ENCODE data around the gene TRPV3. TPM values are rescaled to one million over a fixed set of nuclear protein-coding genes. Genes with fewer than 3 reads are reported as not detected.

The TRPV3 gene
- total RNA-seq, 1 donor from 2014 or later, result 0.46 TPM

DNA sequence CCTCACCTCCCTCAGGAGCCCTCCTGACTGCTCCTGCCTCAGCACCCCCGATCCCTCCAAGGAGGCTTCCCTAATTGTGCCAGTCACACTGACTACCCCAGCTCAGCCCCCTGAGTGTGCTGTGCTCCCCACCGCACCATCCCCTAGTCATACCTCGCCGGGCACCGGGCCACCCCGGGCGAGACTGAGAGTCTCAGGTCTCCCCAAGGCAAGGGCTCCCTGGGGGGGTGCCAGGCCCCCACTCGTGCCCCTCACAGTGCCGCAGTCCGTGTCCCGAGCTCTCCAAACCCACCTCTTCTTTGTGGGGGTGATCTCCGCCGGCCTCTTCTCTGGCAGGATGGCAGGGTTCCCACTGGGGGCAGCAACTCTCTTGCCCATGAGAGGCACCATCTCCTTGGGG lies 3.2 kb downstream of the TRPV3 start:
- TF ChIP-seq, protein P1, sequence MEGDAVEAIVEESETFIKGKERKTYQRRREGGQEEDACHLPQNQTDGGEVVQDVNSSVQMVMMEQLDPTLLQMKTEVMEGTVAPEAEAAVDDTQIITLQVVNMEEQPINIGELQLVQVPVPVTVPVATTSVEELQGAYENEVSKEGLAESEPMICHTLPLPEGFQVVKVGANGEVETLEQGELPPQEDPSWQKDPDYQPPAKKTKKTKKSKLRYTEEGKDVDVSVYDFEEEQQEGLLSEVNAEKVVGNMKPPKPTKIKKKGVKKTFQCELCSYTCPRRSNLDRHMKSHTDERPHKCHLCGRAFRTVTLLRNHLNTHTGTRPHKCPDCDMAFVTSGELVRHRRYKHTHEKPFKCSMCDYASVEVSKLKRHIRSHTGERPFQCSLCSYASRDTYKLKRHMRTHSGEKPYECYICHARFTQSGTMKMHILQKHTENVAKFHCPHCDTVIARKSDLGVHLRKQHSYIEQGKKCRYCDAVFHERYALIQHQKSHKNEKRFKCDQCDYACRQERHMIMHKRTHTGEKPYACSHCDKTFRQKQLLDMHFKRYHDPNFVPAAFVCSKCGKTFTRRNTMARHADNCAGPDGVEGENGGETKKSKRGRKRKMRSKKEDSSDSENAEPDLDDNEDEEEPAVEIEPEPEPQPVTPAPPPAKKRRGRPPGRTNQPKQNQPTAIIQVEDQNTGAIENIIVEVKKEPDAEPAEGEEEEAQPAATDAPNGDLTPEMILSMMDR (conservative IDR thresholded peaks at IDR 0.05; ENCODE audit: low read depth, low read length), result no peak
- DNase-seq (ENCODE audit: low read depth), result no peak

DNA sequence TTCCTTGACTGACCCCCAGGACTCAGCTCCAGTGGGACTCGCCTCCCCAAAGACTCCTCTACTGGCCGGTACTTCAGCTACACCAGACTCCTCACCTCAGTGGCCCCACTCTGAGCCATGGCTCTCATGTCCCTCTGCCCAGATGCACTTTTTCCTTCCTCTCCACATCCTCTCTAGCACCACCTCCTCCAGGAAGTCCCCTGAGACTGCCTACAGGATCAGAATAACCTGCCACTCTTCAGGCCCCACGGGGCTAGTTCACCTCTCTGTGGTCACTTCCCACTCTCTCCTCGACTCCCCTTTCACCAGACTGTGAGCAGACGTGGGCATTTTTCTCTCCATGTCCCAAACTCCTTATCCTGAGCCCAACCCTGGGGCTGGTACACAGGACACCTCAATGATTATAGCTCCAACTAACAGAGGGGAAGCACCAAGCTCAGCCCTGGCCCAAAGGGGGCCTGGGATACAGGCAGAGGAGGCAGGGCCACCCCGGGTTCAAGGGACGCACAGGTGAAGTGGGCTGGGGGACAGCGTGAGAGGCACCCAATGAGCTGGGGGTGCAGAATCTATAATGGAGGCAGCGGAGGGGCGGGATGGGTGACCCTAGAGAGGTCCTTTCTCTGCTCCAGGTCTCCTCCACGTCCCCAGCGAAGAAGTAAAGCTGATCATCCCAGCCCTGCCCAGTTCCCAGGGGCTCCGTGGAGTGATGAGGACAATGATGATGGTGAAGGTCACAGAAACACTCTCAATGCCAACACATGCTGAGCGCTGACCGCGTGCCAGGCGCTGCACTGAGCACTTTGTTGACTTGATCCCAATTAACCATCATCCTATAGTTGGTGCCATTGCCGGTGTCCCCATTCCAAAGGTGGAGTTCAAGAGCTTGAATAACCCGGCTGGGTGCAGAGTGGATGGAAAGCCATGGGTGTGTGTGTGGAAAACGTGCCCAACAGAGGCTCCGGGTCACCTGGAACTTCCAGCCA lies 3.9 kb downstream of the TRPV3 start:
- DNase-seq (ENCODE audit: low read depth), result no peak
- TF ChIP-seq, protein P1 (conservative IDR thresholded peaks at IDR 0.05; ENCODE audit: low read depth, low read length), result no peak
- no peak overlapping the region for H3K4me3 ChIP-seq (ENCODE audit: low read depth, low read length)

More for the DNA sequence above, 3.2 kb downstream of the TRPV3 start:
- no peak overlapping the region for H3K4me3 ChIP-seq (ENCODE audit: low read depth, low read length)

DNA sequence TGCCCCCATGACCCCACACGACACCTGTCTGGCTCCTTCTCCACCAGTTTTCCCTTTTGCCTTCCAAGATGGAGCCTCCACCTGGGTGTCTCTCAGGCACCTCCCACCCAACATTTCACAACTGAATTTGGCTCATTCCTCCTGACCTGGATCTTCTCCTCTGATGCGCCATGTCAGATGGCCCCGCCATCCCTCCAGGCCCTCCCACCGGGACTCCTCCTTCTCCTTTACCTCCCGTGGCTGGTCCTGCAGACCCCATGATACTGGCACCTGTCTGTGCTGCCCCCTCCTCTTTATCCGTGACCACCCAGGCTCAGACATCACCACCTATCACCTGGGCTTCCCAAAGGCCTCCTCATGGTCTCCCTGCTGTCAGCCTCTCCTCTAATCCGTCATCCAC lies 4.7 kb downstream of the TRPV3 start:
- no peak for DNase-seq (ENCODE audit: low read depth)
- TF ChIP-seq, protein P1 (conservative IDR thresholded peaks at IDR 0.05; ENCODE audit: low read depth, low read length), result no peak
- H3K4me3 ChIP-seq (ENCODE audit: low read depth, low read length), result no peak overlapping the region

DNA sequence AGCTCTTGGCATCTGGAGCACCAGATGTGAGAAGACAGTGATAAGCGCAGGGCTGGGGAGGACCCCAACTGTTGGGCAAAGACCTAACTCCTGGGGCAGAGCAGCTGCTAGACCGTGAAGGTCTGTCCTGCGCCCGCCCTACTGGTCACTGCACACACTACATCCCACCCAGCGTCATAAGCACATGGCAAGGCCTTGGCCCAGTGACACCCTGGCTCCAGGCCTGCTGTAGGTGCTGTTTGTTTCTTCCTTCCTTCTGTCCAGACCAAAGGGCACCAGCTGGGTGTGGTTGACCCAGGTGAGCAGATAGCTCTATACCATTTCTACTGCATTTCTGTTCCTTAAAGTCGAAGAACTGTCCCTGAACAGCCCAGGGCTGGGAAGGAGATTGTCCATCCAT lies 6.4 kb downstream of the TRPV3 start:
- TF ChIP-seq, protein P1 (conservative IDR thresholded peaks at IDR 0.05; ENCODE audit: low read depth, low read length), result no peak
- no peak for DNase-seq (ENCODE audit: low read depth)
- no peak overlapping the region for H3K4me3 ChIP-seq (ENCODE audit: low read depth, low read length)

DNA sequence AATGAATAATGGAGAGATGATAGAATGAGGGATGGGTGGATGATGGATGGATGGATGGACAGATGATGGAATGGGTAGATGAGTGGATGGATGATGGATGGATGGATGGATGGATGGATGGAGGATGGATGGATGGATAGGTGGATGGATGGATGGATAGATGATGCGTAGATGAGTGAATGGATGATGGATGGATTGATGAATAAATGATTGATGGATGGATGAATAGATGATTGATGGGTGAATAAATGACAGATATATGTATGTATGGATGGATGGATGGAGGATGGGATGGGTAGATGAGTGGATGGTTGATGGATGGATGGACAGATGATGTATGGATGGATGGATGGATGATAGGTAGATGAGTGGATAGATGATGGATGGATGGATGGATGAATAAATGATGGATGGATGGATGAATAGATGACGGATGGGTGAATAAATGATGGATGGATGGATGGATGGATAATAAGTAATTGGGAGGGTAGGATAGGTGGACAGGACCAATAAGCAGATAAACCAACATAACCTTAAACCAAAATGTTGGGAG lies 7.9 kb downstream of the TRPV3 start:
- no peak overlapping the region for H3K4me3 ChIP-seq (ENCODE audit: low read depth, low read length)
- TF ChIP-seq, protein P1 (conservative IDR thresholded peaks at IDR 0.05; ENCODE audit: low read depth, low read length), result no peak
- no peak for DNase-seq (ENCODE audit: low read depth)

DNA sequence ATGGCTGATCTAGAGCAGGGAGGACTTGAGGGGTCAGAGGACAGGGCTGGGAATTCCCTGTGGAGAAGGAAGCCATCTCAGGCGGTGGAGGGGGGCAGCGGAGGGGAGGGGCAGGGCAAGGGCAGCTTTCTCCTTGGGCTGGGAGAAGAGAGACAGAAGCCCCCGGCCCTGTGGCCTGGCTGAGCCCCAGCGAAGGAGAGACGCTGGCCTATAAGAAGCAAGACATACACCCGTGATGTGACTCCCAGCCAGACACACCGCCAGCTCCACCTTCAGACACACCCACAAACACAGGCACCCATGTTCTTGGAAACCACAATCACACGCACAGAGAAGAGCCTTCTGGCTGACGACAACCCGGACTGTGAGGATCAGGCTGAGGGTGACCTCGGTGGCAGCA lies 10.0 kb downstream of the TRPV3 start:
- no peak for DNase-seq (ENCODE audit: low read depth)
- TF ChIP-seq, protein P1 (conservative IDR thresholded peaks at IDR 0.05; ENCODE audit: low read depth, low read length), result no peak
- H3K4me3 ChIP-seq (ENCODE audit: low read depth, low read length), result no peak overlapping the region
